Right lobe of liver (tissue), 6 donors: ENCODE results near the gene SPATA20. TPM values are rescaled to one million over a fixed set of nuclear protein-coding genes. Genes with fewer than 3 reads are reported as not detected.

Source experiments
- ATAC-seq, 4 donors: fragments of 200-7000 bp; cut with Tn5 transposase; one replicate each; pipeline ENCODE4 v1.9.1; 2020; ENCODE audit warnings: mild to moderate bottlenecking in 4 of 4, moderate library complexity in 4 of 4
- DNase-seq, 3 donors: peaks; one replicate each; pipeline ENCODE4 v3.0.0-alpha.2; 2020
- H3K27ac ChIP-seq, 3 donors: fragments of 200-600 bp; one replicate each; pipeline ENCODE4 v1.8.0; 2022
- H3K27me3 ChIP-seq, 2 donors: fragments of 200-600 bp; one replicate each; pipeline ENCODE4 v1.8.0; 2022
- H3K36me3 ChIP-seq, 4 donors: fragments of 200-600 bp; sonication (generic) in 1 of 4; one replicate each; pipeline versions ENCODE4 v1.5.1 to v1.8.0; 2017 to 2022; ENCODE audit warnings: control low read depth in 1 of 4
- H3K4me1 ChIP-seq, 4 donors: fragments of 200-600 bp; sonication (generic) in 1 of 4; one replicate each; pipeline versions ENCODE4 v1.5.1 to v1.8.0; 2017 to 2022; ENCODE audit warnings: control low read depth in 1 of 4
- H3K4me3 ChIP-seq, 3 donors: fragments of 200-600 bp; one replicate each; pipeline ENCODE4 v1.8.0; 2022
- H3K9me3 ChIP-seq, 4 donors: fragments of 200-600 bp; sonication (generic) in 1 of 4; one replicate each; pipeline versions ENCODE4 v1.5.1 to v1.8.0; 2017 to 2022; ENCODE audit warnings: control low read depth in 1 of 4
- POLR2A ChIP-seq: fragments of 450-650 bp; IDR thresholded peaks from one replicate; pipeline ENCODE4 v1.6.1; 2017; ENCODE audit warnings: antibody characterized with exemption, mild to moderate bottlenecking
- WGBS: methylation state at CpG from one replicate; pipeline ENCODE4 v1.1.6; 2018; ENCODE audit warnings: low coverage, low lambda C conversion rate; ENCODE audit not compliant: insufficient coverage; ENCODE audit errors: missing lambda C conversion rate; 5-methylcytosine and 5-hydroxymethylcytosine counted together
- intact Hi-C, 2 donors: fragments of 100-400 bp; cut with DNase I; formaldehyde crosslinking; loops; one replicate each; pipeline versions ENCODE4 v1.11.2 to v1.14.1; 2022
- total RNA-seq, 6 experiments: library from RNA; depleted of rRNA in 2 of 6; stranded (reverse); fragments of >200 nt in 2 of 6; fragmentation: NEBNext Ultra II Directional in 3 of 6; extraction: Animal tissue kit (Norgen Biotek cat#: 25700) in 3 of 6; gene quantifications; one replicate each; pipeline versions ENCODE4 v1.1.0 to v1.2.4, GENCODE V29; 2016 to 2023
- TF ChIP-seq, protein P1 (sequence below), 4 donors: fragments of 200-600 bp in 3 of 4; fragments of 450-650 bp in 1 of 4; IDR thresholded peaks; one replicate each; pipeline versions ENCODE4 v1.5.1 to v1.8.0; 2016 to 2022; ENCODE audit warnings: antibody characterized with exemption in 4 of 4, mild to moderate bottlenecking in 2 of 4
- donor health status: DM: no; HTN: yes; CAD: no.
- donor health status: DM: no; HTN: no; CAD: no.
- donor health status: DM: no; HTN: no; CAD: no.
- donor health status: DM: no; HTN: yes; CAD: no.
- donor health status: DM: no; HTN: yes; CAD: no.

The SPATA20 gene
- total RNA-seq, 6 experiments from 2014 or later, result 29.6 to 203 (median 34.2) TPM

DNA sequence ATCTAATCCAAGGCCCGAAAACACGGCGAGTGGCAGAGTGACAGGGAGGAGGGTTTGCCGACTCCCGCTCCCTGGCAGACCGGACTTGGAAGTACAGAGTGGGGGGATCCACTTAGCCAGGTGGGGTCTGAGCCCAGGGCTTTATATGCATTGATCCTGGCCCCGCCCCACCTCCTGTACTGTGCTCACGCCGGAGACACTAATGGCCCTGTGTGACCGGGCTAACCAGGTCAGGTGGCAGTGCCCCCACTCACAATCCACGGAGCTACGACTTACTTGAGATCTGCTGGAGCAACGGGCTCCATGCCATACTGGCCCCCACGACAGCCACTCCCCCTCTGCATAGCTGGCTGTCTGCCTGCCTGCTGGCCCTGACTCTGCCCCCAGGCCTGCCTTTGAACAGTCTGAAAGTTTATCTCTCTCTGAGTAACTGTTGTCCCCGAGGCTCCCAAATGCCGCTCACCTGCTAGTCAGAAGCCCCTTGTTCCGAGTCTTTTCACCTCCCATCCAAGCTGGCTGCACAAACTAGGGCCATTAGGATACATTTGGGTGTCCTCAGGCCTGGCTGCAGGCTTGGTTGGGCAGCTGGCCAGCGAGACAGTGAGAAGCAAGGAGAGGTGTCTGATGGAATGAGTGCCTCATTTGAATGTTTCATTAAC is 41.5 kb downstream of the SPATA20 start:
- Histone ChIP-seq H3K4me3 (no peak overlapping the region), H3K27me3 (no peaks in the 10 kb centered on the region), H3K27ac (no peak overlapping the region), H3K9me3 (no peaks in the 10 kb centered on the region), H3K36me3 (no peaks in the 10 kb centered on the region), H3K4me1 (peaks cover 0 to 12% (median 0%) of the 10 kb centered on the region in 4 donors)
- 56% methylated on average over 10 of the region's 18 CpGs for WGBS
- ATAC-seq (peak in 1 of 4 donors; percentile 11), DNase-seq (no peak)
- no peak for TF ChIP-seq POLR2A
- TF ChIP-seq, protein P1, sequence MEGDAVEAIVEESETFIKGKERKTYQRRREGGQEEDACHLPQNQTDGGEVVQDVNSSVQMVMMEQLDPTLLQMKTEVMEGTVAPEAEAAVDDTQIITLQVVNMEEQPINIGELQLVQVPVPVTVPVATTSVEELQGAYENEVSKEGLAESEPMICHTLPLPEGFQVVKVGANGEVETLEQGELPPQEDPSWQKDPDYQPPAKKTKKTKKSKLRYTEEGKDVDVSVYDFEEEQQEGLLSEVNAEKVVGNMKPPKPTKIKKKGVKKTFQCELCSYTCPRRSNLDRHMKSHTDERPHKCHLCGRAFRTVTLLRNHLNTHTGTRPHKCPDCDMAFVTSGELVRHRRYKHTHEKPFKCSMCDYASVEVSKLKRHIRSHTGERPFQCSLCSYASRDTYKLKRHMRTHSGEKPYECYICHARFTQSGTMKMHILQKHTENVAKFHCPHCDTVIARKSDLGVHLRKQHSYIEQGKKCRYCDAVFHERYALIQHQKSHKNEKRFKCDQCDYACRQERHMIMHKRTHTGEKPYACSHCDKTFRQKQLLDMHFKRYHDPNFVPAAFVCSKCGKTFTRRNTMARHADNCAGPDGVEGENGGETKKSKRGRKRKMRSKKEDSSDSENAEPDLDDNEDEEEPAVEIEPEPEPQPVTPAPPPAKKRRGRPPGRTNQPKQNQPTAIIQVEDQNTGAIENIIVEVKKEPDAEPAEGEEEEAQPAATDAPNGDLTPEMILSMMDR (IDR thresholded peaks at IDR 0.05), result no peak
- intact Hi-C loops, result no loop called here

DNA sequence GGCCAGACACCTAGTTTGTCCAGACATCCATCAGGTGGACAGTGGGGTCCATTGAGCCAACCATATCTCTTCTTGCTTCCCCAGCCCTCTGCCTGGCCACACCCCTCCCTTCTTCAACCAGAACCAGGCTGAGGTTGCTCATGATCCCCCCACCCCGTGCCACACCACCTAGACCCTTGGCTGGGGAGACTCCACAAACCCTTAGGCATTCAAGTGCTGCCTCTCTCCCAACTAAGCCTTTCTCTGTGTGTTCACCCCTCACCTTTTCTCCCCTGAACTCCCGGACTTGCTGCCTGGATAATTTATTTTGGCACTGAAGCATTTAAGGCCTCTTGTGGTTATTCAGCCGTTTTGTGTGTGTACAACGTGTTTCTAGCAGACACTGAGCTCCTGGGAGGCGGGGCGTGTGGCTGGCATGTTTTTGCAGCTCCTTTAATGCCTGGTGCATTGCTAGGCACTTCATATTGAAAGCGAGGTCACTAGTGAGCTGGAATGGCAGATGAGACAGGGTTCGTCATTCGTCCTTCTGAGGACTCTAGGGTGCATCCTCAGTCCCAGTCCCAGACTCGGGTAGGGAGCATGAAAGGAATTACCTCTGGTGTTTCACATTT is 42.2 kb downstream of the SPATA20 start:
- H3K27me3 ChIP-seq, result no peaks in the 10 kb centered on the region
- H3K4me1 ChIP-seq, result peaks cover 0 to 12% (median 0%) of the 10 kb centered on the region in 4 donors
- no peak for DNase-seq
- intact Hi-C loops, result no loop called here
- H3K36me3 ChIP-seq, result no peaks in the 10 kb centered on the region
- ATAC-seq, result peak in 1 of 4 donors; percentile 58
- TF ChIP-seq POLR2A, result no peak
- TF ChIP-seq, protein P1 (IDR thresholded peaks at IDR 0.05), result no peak
- whole genome bisulfite sequencing, result 48% methylated on average over 10 of the region's 10 CpGs
- no peak overlapping the region for H3K27ac ChIP-seq
- H3K4me3 ChIP-seq, result no peak overlapping the region
- no peaks in the 10 kb centered on the region for H3K9me3 ChIP-seq

DNA sequence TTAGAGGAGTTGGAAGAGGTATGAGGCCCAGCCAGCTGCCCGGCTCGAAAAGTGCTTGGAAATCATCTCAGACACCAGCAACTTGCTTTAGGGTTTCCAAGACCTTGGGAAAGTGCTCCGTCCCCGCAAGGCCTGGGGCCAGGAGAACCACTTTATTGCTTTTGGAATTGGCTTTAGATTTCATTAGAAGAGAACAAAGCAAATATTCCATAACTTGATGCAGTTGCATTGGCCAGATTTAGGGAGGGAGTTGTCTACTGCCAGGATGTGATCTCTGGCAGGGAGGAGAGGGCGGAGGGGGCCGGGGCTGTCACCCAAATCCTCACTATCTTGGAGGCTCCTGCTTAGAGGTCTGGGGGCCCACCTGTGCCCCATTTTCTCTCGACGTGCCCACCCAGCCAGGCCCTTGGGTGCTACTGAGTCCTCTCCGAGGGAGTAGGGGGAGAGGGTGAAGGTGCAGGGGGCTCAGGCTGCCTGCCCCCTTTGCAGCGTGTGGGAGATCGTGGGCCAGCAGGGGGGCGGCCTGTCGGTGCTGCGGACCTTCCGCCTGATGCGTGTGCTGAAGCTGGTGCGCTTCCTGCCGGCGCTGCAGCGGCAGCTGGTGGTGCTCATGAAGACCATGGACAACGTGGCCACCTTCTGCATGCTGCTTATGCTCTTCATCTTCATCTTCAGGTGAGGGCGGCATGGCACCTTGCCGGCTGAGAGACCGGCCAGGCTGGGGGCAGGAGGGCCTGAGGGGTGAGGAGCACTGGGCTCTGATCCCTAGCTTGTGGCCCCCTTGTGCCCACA is 44.2 kb downstream of the SPATA20 start:
- no peak for DNase-seq
- no peaks in the 10 kb centered on the region for H3K9me3 ChIP-seq
- no peaks in the 10 kb centered on the region for H3K27me3 ChIP-seq
- no peaks in the 10 kb centered on the region for H3K36me3 ChIP-seq
- ATAC-seq, result no peak
- H3K4me3 ChIP-seq, result no peak overlapping the region
- intact Hi-C loops, result no loop called here
- 95% methylated on average over 7 of the region's 24 CpGs for WGBS
- no peak for TF ChIP-seq POLR2A
- TF ChIP-seq, protein P1 (IDR thresholded peaks at IDR 0.05), result no peak
- H3K27ac ChIP-seq, result no peak overlapping the region
- peaks cover 0 to 12% (median 0%) of the 10 kb centered on the region in 4 donors for H3K4me1 ChIP-seq

DNA sequence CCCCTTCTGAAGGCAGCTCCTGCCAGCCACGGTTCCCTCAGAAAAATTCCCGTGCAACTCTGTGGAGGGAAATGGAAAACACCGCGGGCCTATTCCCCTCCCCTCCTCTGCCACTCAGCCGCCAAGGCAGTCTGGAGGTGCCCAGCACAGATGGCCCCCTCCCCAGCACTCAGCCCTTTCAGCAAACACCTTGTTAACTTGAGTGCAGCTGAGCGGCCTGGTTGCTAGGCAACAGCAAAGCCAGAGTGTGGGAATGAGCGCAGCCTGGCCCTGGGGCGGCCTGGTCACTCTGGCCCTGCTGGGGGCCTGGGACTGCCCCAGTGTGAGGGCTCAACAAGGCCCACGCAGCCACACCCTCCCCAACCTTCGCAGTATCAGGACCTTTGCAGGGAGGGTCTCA is 46.3 kb downstream of the SPATA20 start:
- H3K27ac ChIP-seq, result no peak overlapping the region
- no peaks in the 10 kb centered on the region for H3K9me3 ChIP-seq
- no peak for TF ChIP-seq POLR2A
- TF ChIP-seq, protein P1 (IDR thresholded peaks at IDR 0.05), result no peak
- H3K36me3 ChIP-seq, result no peaks in the 10 kb centered on the region
- H3K4me1 ChIP-seq, result peaks cover 0 to 12% (median 0%) of the 10 kb centered on the region in 4 donors
- no peak overlapping the region for H3K4me3 ChIP-seq
- intact Hi-C loops, result no loop called here
- no peaks in the 10 kb centered on the region for H3K27me3 ChIP-seq
- 90% methylated on average over 2 of the region's 10 CpGs for WGBS
- ATAC-seq (no peak), DNase-seq (no peak)
